GM18858 (cell line): Measurements from ENCODE around the gene PTGES2.

Source experiments
- ATAC-seq: cut with Tn5 transposase; IDR thresholded peaks from one replicate; pipeline ENCODE4 v1.9.1; 2021; ENCODE audit not compliant: unreplicated experiment

PTGES2 gene

GRCh38 chr9:128127568-128127989 is at the start of gene PTGES2:
Gene PTGES2, minus strand, starts transcription at chr9:128127729. Its CDS starts 12 bp downstream, at chr9:128127717.
- peak; percentile 50 for ATAC-seq

DNA sequence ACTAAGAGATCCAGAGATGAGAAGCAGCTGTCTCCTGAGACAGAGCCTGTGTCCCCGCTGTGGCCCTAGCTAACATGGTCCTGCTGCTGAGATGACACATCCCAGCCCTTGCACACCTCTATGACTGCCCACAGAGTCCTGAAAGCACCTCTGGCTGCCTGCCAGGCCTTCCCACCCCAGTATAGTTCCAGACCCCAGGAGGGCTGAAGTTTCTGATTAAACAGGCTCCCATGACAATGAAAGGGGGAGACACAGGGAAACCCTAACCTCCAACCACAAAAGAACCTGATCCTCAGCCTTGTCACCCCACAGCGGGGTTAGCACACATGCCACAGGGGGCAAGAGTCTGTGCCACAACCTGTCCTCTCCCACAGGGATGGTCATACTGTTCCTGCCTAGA is 48.2 kb upstream of the PTGES2 start:
- no peak for ATAC-seq

DNA sequence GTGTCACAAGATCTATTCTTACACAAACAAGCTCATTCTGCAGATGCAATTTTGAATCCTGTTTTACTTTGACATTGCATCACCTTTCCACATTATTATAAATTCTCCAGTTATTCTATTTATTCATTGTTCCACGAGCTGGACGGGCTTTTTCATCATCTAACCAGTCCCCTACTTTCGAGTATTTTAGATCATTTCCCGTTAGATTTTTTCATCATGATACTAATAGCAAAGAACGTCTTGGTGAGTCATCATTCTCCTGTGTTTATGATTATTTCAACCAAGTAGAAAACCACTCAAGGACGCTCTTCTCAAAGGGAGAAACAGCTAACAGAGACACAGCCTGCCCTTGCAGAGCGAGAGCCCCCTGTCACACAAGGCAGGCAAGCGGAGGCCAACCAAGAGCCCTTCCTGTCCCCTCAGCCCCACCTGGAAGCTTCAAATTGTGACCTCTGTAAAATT is 47.6 kb upstream of the PTGES2 start:
- ATAC-seq = no peak

GRCh38 chr9:128174062-128174461 is 46.5 kb upstream of the PTGES2 start:
- no peak for ATAC-seq

DNA sequence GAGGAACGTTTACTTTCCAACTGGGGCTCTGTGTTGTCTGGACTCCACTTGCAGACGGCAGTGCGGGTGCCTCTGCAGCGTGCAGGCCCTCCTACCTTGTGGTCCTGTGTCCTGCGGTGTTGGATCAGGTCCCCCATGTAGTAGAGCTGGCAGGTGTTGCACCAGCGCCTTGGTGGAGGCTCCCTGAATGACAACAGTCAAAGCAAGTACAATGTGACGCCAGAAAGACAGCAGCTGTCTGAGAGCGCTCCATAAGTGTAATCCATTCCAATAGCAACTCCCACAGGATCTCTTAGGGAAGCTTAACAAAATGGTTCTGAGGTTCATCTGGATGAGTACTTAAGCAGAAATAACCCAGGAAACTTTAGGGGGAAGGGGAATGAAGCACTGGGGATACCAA is 42.4 kb upstream of the PTGES2 start:
- no peak for ATAC-seq

- no peak for ATAC-seq
Measured at GRCh38 chr9:128169492-128169891, 42.0 kb upstream of the PTGES2 start.

DNA sequence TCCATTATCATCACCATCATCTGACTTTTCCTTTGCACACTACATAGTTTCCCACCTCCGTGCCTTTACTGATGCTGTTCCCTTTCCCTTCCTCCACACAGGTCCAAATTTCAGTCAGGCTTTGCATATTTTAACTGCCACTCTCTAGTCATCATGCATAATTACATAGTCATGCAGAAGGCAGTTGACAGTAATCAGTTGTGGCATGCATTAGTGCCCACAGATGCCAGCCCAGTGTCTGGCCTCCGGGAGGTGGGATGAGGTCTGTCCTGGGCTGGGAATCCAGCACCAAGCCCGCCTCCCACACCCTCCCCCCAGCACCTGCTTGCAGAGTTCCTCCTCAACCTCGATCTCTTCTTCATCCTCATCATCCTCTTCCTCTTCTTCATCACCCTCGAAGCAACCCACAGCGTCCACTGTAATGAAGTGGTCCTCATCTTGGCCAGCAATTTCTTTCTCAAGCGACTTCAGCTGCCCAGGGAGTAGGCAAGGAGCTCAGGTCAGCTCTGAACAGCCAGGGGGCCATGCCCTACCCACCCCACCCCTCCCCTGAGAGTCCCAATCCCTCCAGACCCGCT is 41.3 kb upstream of the PTGES2 start:
- no peak for ATAC-seq

DNA sequence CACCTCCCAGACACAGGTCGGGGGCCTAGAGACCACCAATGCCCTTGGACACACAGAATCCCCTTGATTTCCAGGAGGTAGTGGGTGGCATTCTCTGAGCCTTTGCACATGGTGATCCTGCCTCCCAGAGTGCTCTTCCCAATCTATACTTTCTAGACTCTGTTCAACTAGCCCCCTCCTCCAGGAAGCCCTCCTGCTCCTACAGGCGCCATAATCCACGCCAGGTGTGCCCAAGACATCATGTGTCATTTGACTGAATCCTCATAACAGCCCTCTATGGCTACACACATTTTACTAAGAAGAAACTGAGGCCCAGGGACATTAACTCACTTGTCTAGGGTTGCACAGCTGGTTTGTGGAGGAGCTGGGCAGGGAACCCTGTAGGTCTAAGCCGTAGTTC is 39.7 kb upstream of the PTGES2 start:
- no peak for ATAC-seq

- no peak for ATAC-seq
Measured at GRCh38 chr9:128166169-128166568, 38.6 kb upstream of the PTGES2 start.

DNA sequence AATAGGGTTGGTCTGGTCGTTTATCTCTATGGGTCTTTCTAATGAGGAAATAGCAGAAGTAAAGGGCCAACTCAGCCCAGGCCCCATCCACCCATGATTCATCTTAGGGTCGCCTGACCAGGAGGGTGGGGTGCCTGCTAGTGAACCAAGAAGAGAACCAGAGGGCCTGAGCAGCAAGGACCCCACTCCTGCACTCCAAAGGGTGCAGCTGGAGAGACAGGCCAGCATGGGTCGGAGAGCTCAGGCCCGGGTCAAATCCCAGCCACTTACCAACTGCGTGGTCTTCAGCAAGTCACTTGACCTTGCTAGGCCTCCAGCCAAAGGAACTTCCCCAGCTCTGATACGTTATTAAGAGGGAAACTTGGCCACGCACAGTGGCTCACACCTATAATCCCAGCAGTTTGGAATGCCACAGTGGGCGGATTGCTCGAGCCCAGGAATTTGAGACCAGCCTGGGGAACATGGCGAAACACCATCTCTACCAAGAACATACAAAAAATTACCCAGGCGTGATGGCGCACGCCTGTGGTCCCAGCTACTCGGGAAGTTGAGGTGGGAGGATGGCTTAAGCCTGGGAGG is 36.9 kb upstream of the PTGES2 start:
- ATAC-seq = no peak

DNA sequence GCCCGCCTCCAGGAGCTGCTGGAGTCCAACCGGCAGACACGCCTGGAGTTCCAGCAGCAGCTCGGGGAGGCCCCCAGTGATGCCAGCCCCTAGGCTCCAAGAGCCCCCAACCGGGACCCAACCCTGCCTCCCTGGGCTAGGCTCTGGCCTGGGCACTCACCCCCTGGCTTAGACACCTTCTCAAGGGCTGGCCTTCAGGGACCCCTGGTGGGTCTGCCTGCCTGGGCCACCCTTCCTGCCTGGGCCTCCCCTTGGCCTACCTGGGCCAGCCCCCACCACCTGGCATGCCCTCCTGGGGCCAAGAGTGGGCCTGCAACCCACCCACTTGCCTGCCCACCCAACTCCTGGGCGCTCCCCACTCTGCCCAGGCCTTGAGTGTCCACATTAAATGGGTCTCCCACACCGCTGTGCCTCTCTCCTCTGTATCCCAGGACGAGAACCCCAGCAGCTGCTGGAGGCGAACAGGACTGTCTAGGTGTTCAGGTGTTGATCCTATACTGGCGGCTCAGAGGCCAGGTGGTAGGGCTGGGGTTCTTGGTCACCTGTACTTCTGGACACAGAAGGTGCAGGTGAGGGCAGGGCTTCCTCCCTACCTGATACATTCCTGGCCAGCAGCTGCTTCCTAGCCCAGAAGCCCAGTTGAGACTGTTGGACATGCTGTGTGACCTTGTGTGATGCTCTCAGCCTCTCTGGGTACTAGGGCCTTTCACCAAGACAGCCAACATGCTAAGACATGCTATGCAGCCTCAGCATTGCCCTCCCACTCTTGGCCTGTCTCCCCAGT is 36.2 kb upstream of the PTGES2 start:
- no peak for ATAC-seq

GRCh38 chr9:128163027-128163515 is 35.5 kb upstream of the PTGES2 start:
- no peak for ATAC-seq

DNA sequence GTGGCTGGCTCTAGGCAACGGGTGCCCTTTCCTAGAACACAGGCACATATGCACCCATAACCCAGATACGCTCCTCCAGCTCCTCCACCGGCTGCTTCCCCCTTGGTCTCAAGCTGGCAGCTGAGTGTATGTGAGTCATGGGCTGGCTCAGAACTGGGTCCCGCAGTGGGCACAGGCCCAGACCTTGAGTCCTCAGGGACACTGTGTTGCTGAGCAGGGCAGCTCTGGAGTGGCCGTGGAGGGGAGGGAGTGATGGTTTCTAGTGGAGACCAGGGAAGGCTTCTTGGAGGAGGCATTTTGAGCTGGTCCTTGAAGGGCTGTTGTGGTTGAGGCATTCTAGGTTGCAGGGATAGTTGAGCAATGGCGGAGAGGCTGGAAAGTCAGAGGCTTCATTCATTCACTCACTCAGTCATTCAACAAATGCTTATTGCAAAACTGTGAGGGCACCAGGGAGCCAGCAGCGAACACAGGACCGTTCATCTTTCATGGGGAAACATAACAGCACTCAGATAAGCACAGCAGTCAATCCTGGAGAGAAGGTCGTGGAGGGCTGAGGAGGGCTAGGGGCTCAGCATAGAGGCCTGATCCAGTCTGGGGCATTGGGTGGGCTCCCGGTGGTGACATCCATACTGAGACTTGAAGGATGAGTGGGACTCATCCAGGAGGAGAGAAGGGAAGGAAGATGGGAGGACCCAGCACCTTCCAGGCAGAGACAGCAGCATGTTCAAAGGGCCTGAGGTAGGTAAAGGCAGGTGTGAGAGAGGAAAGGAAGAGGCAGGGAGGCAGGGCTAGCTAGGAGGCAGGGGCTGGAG is 34.9 kb upstream of the PTGES2 start:
- no peak for ATAC-seq

- no peak for ATAC-seq
Measured at GRCh38 chr9:128161215-128161902, 33.8 kb upstream of the PTGES2 start.

- ATAC-seq = no peak
Measured at GRCh38 chr9:128160603-128160987, 33.1 kb upstream of the PTGES2 start.

DNA sequence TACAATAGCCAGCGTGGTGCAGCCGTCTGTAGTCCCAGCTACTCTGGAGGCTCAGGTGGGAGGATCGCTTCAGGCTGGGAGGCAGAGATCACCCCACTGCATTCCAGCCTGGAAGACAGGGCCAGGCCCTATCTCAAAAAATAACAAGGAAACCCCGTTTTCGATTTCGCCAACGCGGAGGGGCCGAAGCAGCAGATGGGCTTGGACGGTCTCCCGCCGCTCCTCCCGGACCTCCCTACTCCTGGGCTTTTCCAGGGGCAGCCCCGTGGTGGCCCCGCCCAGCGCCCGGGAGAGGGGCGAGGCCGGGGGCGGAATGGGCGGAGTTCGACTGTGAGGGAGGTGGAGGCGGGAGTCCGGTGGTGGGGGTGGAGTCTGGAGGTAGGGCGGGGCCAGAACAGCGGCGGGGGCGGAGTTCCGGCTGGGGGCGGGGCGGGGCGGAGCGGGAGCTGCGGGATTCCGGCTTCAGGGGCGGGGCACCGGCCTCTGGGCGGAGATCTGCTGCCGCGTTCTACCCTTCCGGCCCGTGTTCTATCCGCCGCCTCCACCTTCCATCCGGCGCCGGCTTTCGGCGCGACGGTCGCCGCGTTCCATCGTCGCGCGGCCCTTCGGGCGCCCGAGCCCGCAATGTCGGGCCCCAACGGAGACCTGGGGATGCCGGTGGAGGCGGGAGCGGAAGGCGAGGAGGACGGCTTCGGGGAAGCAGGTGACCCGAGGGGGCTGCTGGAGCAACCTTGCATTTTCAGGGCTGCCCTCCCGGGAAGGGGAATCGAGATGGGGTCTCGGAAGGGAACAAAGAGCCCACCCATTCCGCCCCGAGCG is 32.5 kb upstream of the PTGES2 start, which contains the start of gene BBLN:
BBLN (plus strand) TSS at position 482 of the 819 bp plus-strand sequence; CDS start at position 625, 143 bp downstream.
- ATAC-seq = peak; percentile 42

DNA sequence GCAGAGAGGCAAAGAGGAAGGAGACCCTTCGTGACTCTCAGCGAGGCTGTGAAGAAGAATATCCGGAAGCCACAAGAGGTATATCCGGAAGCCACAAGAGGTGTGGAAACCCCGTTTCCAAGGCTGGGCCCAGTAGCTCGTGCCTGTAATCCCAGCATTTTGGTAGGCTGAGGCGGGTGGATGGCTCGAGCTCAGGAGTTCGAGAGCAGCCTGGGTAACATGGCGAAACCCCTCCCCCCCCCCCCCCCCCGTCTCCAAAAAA is 31.9 kb upstream of the PTGES2 start:
- no peak for ATAC-seq

DNA sequence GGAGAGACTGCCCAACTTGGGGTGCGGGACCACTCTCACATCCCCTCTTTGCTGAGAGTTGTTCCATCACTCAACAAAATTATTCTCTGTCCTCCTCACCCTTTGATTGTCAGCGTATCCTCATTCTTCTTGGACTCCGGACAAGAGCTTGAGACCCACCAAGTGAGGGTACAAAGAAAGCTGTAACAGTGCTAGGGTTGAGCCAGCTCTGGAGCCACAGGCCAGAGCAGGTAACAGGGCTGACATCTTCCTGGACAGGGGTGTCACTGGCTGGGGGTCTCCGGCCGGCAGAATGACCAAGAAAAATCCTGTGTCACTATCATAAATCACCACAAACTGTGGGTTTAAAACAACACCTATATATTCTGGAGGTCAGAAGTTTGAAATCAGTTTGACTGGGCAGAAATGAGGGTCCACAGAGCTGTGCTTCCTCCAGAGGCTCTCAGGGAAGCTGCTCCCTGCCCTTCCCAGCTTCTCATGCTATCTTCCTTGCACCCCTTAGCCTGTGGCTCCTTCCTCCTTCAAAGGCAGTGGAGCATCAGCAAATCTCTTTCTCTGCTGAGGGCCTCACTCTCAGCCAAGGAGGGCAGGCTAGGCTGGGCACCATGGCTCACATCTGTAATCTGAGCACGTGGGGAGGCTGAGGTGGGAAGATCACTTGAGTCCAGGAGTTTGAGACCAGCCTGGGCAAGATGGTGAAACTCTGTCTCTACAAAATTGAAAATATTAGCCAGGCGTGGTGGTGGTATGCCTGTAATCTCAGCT is 28.4 kb upstream of the PTGES2 start:
- ATAC-seq = no peak
